Large intestine (tissue), 3 donors: ENCODE measurements around the gene RAB40A. TPM values are rescaled to one million over a fixed set of nuclear protein-coding genes. Genes with fewer than 3 reads are reported as not detected.

Source experiments
- DNase-seq, 2 donors: peaks; one replicate each; pipeline versions ENCODE4 v3.0.0 to v3.0.0-alpha.2; 2013
- H3K27ac ChIP-seq: one replicate; pipeline ENCODE4 v1.5.1; 2013; ENCODE audit warnings: low read length
- H3K27me3 ChIP-seq: 2 replicates; pipeline ENCODE4 v1.6.1; 2013; ENCODE audit warnings: low read length; ENCODE audit not compliant: control insufficient read depth, insufficient read depth
- H3K36me3 ChIP-seq: 2 replicates; pipeline ENCODE4 v1.6.1; 2013; ENCODE audit warnings: low read length; ENCODE audit not compliant: control insufficient read depth, insufficient read depth
- H3K4me1 ChIP-seq: one replicate; pipeline ENCODE4 v1.6.1; 2013; ENCODE audit warnings: low read length; ENCODE audit not compliant: control insufficient read depth, insufficient read depth
- H3K4me3 ChIP-seq: one replicate; pipeline ENCODE4 v1.5.1; 2013; ENCODE audit warnings: low read length
- H3K9me3 ChIP-seq: one replicate; pipeline ENCODE4 v1.6.1; 2013; ENCODE audit warnings: mild to moderate bottlenecking, low read depth, low read length, moderate library complexity; ENCODE audit not compliant: control insufficient read depth
- WGBS: methylation state at CpG from one replicate; pipeline ENCODE4 v1.1.5; 2013; ENCODE audit warnings: low lambda C conversion rate; ENCODE audit not compliant: insufficient coverage; 5-methylcytosine and 5-hydroxymethylcytosine counted together
- polyA plus RNA-seq: library from polyadenylated mRNA; unstranded; fragments of 120-200 nt; gene quantifications from one replicate; pipeline ENCODE4 v1.2.1, GENCODE V29; 2013

Gene RAB40A
- polyA plus RNA-seq, 1 donor: 1.8 TPM

DNA sequence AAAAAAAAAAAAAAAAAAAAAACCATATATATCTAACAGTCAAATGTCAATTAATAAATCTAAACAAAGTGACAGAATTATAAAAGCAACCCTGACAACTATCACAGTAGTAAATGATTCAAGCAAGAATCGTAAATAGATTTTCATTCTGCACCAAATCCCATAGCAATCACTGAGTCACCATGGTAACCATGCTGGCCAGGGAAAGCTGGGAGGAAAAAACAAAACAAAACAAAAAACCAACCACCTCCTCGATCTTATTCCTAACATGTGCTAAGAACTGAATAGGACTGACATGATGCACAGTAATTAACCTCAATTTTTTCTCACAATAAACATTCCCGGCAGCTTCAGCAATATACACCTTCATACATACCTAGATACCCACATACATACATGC, 30.6 kb upstream of the RAB40A start:
- Histone ChIP-seq H3K27ac (no peak overlapping the region), H3K4me1 (peaks cover 9% of the 10 kb centered on the region), H3K27me3 (no peaks in the 10 kb centered on the region), H3K4me3 (no peak overlapping the region), H3K9me3 (no peaks in the 10 kb centered on the region), H3K36me3 (no peaks in the 10 kb centered on the region)
- WGBS: no CpG with 5 or more reads among the region's 3 CpGs
- no peak for DNase-seq

DNA sequence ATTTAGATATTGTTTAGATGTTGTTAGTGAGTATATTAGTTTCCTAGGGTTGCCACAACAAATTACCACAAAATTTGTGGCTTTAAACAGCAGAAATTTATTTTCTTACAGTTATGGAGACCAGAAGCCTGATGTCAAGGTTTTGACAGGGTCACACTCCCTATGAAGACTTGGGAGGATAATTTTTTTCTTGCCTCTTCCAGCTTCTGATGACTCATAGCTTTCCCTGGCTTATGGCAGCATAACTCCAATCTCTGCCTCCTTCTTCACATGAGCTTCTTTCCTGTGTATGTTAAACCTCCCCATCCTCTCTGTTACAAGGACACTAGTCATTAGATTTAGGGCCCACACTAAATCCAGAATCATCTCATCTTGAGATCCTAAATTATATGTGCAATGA, 20.9 kb upstream of the RAB40A start:
- Histone ChIP-seq H3K36me3 (no peaks in the 10 kb centered on the region), H3K27ac (no peak overlapping the region), H3K9me3 (no peaks in the 10 kb centered on the region), H3K27me3 (no peaks in the 10 kb centered on the region), H3K4me3 (no peak overlapping the region), H3K4me1 (no peaks in the 10 kb centered on the region)
- DNase-seq: no peak

DNA sequence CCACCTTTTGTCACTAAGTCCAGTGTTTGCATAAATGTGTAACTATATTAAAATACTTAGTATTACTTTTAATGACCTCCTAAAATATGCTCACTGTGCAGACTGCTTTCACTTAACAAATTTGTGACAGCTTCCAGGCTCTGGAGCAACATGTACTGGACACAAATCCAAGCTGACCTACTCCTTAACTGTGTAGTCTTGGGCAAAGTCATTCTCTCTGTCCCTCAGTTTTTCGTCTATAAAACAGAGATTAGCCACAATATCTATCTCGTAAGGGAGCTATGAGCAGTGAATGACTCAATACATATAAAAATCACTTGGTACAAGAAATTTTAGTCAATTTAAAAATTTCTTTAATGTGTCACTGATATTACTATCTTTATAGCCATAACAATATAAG, 20.4 kb upstream of the RAB40A start:
- no peak overlapping the region for H3K4me3 ChIP-seq
- no peak overlapping the region for H3K27ac ChIP-seq
- no peak for DNase-seq
- no peaks in the 10 kb centered on the region for H3K36me3 ChIP-seq
- no peaks in the 10 kb centered on the region for H3K4me1 ChIP-seq
- no CpG with 5 or more reads among the region's 2 CpGs for WGBS
- no peaks in the 10 kb centered on the region for H3K27me3 ChIP-seq
- H3K9me3 ChIP-seq: no peaks in the 10 kb centered on the region

DNA sequence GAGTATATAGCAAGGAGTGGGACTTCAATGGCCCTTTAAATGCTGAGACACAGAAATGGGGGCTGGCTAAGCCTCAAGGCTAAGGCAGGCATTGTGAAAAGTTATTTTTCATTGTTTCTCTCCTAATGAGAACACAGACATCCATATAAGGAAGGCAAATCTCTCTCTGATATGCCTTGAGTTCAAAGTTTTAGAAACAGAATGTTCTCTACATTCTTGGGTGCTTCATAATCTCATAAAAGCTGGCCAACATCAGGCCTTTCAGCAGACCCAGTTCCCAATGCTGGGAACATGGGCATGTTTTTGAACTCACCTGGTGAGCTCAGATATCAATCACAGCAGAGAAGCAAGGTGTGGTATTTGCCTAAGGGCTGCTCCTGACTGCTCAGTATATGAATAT, 19.4 kb upstream of the RAB40A start:
- Histone ChIP-seq H3K9me3 (no peaks in the 10 kb centered on the region), H3K4me1 (no peaks in the 10 kb centered on the region), H3K27me3 (no peaks in the 10 kb centered on the region), H3K4me3 (no peak overlapping the region), H3K36me3 (no peaks in the 10 kb centered on the region), H3K27ac (no peak overlapping the region)
- DNase-seq: no peak

DNA sequence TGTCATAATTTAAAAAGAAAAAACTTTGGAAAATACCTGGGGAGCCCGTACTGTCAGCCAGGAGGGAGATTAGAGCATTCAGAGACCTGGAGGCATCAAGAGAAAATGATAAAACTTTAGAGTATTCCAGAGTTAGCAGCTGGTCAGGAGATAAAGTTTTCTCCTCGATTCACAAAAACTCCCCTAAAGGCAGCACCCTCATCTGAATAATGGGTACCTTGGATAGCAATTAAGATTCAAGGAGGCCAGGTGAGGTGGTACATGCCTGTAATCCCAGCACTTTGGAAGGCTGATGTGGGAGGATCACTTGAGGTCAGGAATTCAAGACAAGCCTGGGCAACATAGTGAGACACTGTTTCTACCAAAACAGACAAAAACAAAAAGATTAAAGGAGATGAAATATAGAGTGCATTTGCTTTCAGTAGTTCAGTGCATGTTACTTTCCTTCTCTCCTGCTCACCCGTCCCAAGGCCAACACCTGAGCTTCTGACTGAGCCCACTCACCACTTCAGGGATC, 18.6 kb upstream of the RAB40A start:
- Histone ChIP-seq H3K4me1 (no peaks in the 10 kb centered on the region), H3K36me3 (no peaks in the 10 kb centered on the region), H3K27me3 (no peaks in the 10 kb centered on the region), H3K27ac (no peak overlapping the region), H3K9me3 (no peaks in the 10 kb centered on the region), H3K4me3 (no peak overlapping the region)
- no peak for DNase-seq
- WGBS: no CpG with 5 or more reads among the region's 3 CpGs

DNA sequence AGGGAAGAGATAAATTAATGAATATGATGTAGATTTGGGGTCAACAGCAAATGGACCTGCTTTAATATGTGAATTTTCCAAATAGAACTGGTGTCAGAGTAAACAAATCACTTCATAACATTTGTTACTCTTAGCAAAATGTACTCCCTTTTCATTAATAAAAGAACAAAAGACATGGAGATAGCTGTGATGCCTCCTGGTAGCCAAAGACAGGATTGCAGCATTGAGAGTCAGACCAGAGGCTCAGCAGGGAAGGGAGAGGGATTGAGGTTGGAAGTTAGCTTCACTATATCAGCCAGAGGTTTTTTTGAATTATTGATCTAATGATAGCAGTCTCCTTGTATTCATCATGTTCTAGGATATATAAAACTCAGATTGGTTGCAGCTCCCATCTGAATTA, 17.4 kb upstream of the RAB40A start:
- no peak overlapping the region for H3K4me3 ChIP-seq
- H3K27me3 ChIP-seq: no peaks in the 10 kb centered on the region
- no peaks in the 10 kb centered on the region for H3K4me1 ChIP-seq
- no peaks in the 10 kb centered on the region for H3K36me3 ChIP-seq
- no peak for DNase-seq
- no peaks in the 10 kb centered on the region for H3K9me3 ChIP-seq
- H3K27ac ChIP-seq: no peak overlapping the region

DNA sequence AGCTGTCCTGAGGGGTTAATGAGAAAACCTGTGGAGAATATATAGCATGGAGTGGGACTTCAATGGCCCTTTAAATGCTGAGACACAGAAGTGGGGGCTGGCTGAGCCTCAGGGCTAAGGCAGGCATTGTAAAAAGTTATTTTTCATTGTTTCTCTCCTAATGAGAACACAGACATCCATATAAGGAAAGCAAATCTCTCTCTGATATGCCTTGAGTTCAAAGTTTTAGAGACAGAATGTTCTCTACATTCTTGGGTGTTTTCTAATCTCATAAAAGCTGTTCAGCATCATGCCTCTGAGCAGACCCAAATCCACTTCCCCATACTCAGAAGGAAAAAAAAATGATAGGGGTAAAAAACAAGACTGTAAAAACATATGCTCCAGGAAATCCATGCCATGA, 16.8 kb upstream of the RAB40A start:
- Histone ChIP-seq H3K36me3 (no peaks in the 10 kb centered on the region), H3K27me3 (no peaks in the 10 kb centered on the region), H3K27ac (no peak overlapping the region), H3K4me3 (no peak overlapping the region), H3K9me3 (no peaks in the 10 kb centered on the region), H3K4me1 (no peaks in the 10 kb centered on the region)
- no peak for DNase-seq

DNA sequence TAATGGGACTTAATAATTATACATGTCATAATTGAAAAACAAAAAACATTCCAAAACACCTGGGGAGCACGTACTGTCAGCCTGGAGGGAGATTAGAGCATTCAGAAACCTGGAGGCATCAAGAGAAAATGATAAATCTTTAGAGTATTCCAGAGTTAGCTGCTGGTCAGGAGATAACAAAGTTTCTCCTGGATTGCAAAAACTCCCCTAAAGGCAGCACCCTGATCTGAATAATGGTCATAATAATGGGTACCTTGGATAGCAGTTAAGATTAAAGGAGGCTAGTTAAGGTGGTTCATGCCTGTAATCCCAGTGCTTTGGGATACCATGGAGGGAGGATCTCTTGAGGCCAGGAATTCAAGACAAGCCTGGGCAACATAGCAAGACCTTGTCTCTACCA, 15.9 kb upstream of the RAB40A start:
- H3K36me3 ChIP-seq: no peaks in the 10 kb centered on the region
- H3K27me3 ChIP-seq: no peaks in the 10 kb centered on the region
- no peaks in the 10 kb centered on the region for H3K9me3 ChIP-seq
- no peaks in the 10 kb centered on the region for H3K4me1 ChIP-seq
- H3K4me3 ChIP-seq: no peak overlapping the region
- no peak overlapping the region for H3K27ac ChIP-seq
- WGBS: no CpG with 5 or more reads among the region's 1 CpG
- no peak for DNase-seq

DNA sequence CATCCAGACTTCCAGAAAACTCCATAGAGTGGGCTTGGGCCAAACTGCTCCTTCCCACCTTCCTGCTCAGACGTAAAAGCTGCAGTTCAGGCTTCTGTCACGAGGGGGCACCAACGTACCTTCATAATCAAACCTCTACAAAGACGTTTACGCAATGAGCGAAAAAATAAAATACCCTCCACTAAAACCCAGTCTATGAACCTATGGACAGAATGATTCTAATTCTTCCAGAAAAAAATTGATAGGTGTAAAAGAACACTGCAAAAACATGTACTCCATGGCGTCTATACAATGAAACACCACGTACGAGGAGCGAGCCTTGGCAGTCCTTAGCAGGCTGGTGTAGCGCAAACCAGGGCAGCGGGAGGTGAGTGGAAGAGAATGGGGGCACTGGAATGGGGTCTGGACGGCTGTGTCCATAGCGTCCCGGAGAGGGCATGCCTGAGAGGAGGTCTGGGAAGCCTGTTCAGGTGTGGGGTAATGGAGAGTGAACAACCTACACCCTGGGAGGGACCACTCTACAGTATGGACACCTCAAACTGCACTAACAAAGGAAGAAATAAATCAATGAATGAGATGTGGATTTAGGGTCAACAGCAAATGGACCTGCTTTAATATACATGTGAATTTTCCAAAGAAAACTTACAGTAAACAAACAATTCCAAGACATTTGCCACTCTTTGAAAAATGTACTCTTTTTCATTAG, 14.4 kb upstream of the RAB40A start:
- Histone ChIP-seq H3K27ac (no peak overlapping the region), H3K36me3 (no peaks in the 10 kb centered on the region), H3K9me3 (no peaks in the 10 kb centered on the region), H3K4me1 (no peaks in the 10 kb centered on the region), H3K27me3 (no peaks in the 10 kb centered on the region), H3K4me3 (peak overlapping the region; percentile 24)
- no CpG with 5 or more reads among the region's 15 CpGs for WGBS
- peak; percentile 52 to 54 for DNase-seq

DNA sequence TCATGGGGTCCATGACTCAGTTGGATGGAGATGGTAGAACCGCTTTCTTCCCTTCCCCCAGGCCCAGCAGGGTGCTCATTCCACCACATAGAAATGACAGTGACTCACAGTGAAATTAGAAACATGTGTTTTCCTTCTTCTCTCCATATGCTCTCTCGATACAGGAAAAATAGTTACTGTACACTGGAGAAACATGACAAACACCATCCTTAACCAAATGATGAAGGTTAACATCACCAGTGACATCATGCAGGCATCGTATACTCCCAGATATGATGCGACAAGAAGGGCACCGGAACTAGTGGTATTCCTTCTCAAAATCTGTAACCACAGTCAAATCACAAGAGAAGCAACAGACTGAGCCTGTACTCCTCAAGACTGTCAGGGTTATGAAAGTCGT, 11.7 kb upstream of the RAB40A start:
- Histone ChIP-seq H3K27me3 (no peaks in the 10 kb centered on the region), H3K4me1 (no peaks in the 10 kb centered on the region), H3K27ac (no peak overlapping the region), H3K9me3 (no peaks in the 10 kb centered on the region), H3K36me3 (no peaks in the 10 kb centered on the region), H3K4me3 (no peak overlapping the region)
- no peak for DNase-seq
- no CpG with 5 or more reads among the region's 6 CpGs for whole genome bisulfite sequencing

DNA sequence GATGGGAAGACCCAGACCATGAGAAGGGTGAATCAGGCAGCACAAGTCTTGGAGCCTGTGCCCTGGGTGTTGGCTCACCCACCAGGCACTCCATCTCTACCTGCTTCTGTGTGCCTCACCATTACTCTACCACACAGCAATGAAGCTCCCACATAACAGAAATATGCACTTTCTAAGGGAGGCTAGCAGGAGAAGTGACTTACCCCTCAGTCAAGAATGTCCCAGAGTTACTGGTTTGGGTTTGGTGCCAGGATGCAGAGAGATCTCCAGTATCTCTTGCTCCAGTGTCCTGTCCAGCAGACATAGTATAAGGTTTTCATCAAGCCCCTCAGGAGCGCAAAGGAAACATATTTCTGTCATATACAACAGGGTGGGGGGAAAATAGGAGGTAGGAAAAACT, 11.3 kb upstream of the RAB40A start:
- Histone ChIP-seq H3K9me3 (no peaks in the 10 kb centered on the region), H3K27me3 (no peaks in the 10 kb centered on the region), H3K36me3 (no peaks in the 10 kb centered on the region), H3K4me3 (no peak overlapping the region), H3K4me1 (no peaks in the 10 kb centered on the region), H3K27ac (no peak overlapping the region)
- WGBS: no CpG with 5 or more reads among the region's 1 CpG
- no peak for DNase-seq
